Astrocyte of the cerebellum (primary cell): ENCODE measurements around the gene VRTN.

ENCODE experiments used
- DNase-seq: peaks from one replicate; pipeline ENCODE4 v3.0.0-alpha.2; 2011; ENCODE audit warnings: low read depth
- H3K4me3 ChIP-seq: 2 replicates; pipeline ENCODE4 v1.5.1; 2011; ENCODE audit warnings: mild to moderate bottlenecking, low read depth, low read length, moderate library complexity
- CTCF ChIP-seq: IDR thresholded peaks from 2 replicates; pipeline ENCODE4 v1.5.1; 2012; ENCODE audit warnings: low read length, low read depth, moderate library complexity, mild to moderate bottlenecking; ENCODE audit errors: missing control alignments
- in situ Hi-C: cut with HindIII; loops from 2 replicates; pipeline ENCODE4 v1.10.0; 2017; ENCODE audit warnings: low sequenced_read_pairs

The VRTN gene

GRCh38 chr14:74402401-74403251 lies 54.4 kb downstream of the VRTN start:
- no peak overlapping the region for H3K4me3 ChIP-seq
- DNase-seq, result no peak
- TF ChIP-seq CTCF, result no peak
- in situ Hi-C loops, result no loop called here

GRCh38 chr14:74403619-74404417 lies 55.5 kb downstream of the VRTN start:
- DNase-seq, result no peak
- no peak for TF ChIP-seq CTCF
- no peak overlapping the region for H3K4me3 ChIP-seq
- in situ Hi-C loops, result no loop called here

- in situ Hi-C loops, result no loop called here
- TF ChIP-seq CTCF, result no peak
- no peak for DNase-seq
- H3K4me3 ChIP-seq, result no peak overlapping the region
Measured at GRCh38 chr14:74404435-74404834, 56.2 kb downstream of the VRTN start.

- in situ Hi-C loops, result no loop called here
- TF ChIP-seq CTCF, result no peak
- no peak overlapping the region for H3K4me3 ChIP-seq
- no peak for DNase-seq
Measured at GRCh38 chr14:74405663-74406062, 57.4 kb downstream of the VRTN start.

GRCh38 chr14:74407021-74407800 lies 58.9 kb downstream of the VRTN start:
- H3K4me3 ChIP-seq, result no peak overlapping the region
- TF ChIP-seq CTCF, result no peak
- in situ Hi-C loops, result no loop called here

GRCh38 chr14:74407801-74408154 lies 59.5 kb downstream of the VRTN start:
- TF ChIP-seq CTCF, result no peak
- H3K4me3 ChIP-seq, result no peak overlapping the region
- in situ Hi-C loops, result no loop called here
- no peak for DNase-seq

More at GRCh38 chr14:74407021-74407800, 58.9 kb downstream of the VRTN start:
- DNase-seq, result no peak
